HepG2 (cell line): Measurements from ENCODE around the gene CGNL1. TPM values are rescaled to one million over a fixed set of nuclear protein-coding genes. Genes with fewer than 3 reads are reported as not detected.

Experiments
- ATAC-seq: fragments of 200-7000 bp; cut with Tn5 transposase; 3 replicates; pipeline ENCODE4 v1.9.1; 2020; ENCODE audit warnings: mild to moderate bottlenecking, moderate library complexity
- BruUV-seq: library from RNA; stranded (reverse); fragments of 400-500 nt; replicated peaks from 2 replicates; lab custom pipeline; 2021; lab: Mats Ljungman, UMichigan
- CTCF ChIA-PET: fragments of 300-600 bp; formaldehyde crosslinking; extraction: SDS; loops from one replicate; lab custom pipeline; 2021; ENCODE audit warnings: low total read pairs, inconsistent platforms, low intra/inter-chr PET ratio; lab: Yijun Ruan, JAX
- POLR2A ChIA-PET: fragments of 350-600 bp; sonication (Branson Sonifier 250); formaldehyde crosslinking; loops from one replicate; lab custom pipeline; 2020; ENCODE audit warnings: antibody characterized with exemption, inconsistent platforms; lab: Yijun Ruan, JAX
- DNase-seq: peaks from one replicate; pipeline ENCODE4 v3.0.0-alpha.2; 2015; ENCODE audit warnings: low spot score
- FAIRE-seq: peaks from 3 replicates; lab custom pipeline; 2011; peaks lifted over from hg19 to GRCh38; lab: Jason Lieb, UNC
- H2AFZ ChIP-seq: one replicate; pipeline ENCODE4 v1.6.1; 2011; ENCODE audit warnings: low read length, inconsistent platforms
- H3K27ac ChIP-seq: fragments of 300-600 bp; 3 replicates; pipeline ENCODE4 v1.8.0; 2011; ENCODE audit warnings: mixed run types, mild to moderate bottlenecking, mixed read lengths, low read length, inconsistent platforms; ENCODE audit not compliant: insufficient read depth; ENCODE audit errors: extremely low read length
- H3K27me3 ChIP-seq, 2 experiments: fragments of 200-600 bp in 1 of 2; 2 replicates in 1 of 2; 3 replicates in 1 of 2; pipeline versions ENCODE4 v1.6.0 to v1.8.0; 2011; ENCODE audit warnings: low read length in 2 of 2, mild to moderate bottlenecking in 2 of 2, moderate library complexity in 2 of 2, inconsistent platforms in 1 of 2; ENCODE audit not compliant: insufficient read depth in 2 of 2, control insufficient read depth in 1 of 2
- H3K36me3 ChIP-seq, 2 experiments: fragments of 200-600 bp in 1 of 2; replicated peaks in 1 of 2; 2 replicates in 1 of 2; 3 replicates in 1 of 2; pipeline versions ENCODE4 v1.5.1 to v1.8.0; 2011; ENCODE audit warnings: low read length in 2 of 2, inconsistent platforms in 1 of 2; ENCODE audit not compliant: insufficient read depth in 2 of 2, control insufficient read depth in 1 of 2
- H3K4me1 ChIP-seq: 2 replicates; pipeline ENCODE4 v1.5.1; 2012; ENCODE audit warnings: low read length, inconsistent platforms; ENCODE audit not compliant: insufficient read depth
- H3K4me2 ChIP-seq: 2 replicates; pipeline ENCODE4 v1.6.0; 2011; ENCODE audit warnings: low read depth, low read length, inconsistent platforms
- H3K4me3 ChIP-seq, 3 experiments: fragments of 200-600 bp in 1 of 3; sonication (generic), shearing (Covaris generic) in 1 of 3; replicated peaks in 1 of 3; 2 replicates each; pipeline ENCODE4 v1.5.1; 2011 to 2016; ENCODE audit warnings: low read length in 3 of 3, inconsistent platforms in 2 of 3, low read depth in 2 of 3, mild to moderate bottlenecking in 2 of 3, control low read depth in 1 of 3, mixed read lengths in 1 of 3; ENCODE audit not compliant: insufficient read depth in 1 of 3
- H3K79me2 ChIP-seq: one replicate; pipeline ENCODE4 v1.6.1; 2011; ENCODE audit warnings: low read length, inconsistent platforms; ENCODE audit not compliant: insufficient read depth
- H3K9ac ChIP-seq: 2 replicates; pipeline ENCODE4 v1.6.0; 2011; ENCODE audit warnings: mild to moderate bottlenecking, low read depth, low read length, inconsistent platforms; ENCODE audit not compliant: insufficient read depth
- H3K9me3 ChIP-seq: 2 replicates; pipeline ENCODE4 v1.5.1; 2012; ENCODE audit warnings: mild to moderate bottlenecking, low read length
- H4K20me1 ChIP-seq: 2 replicates; pipeline ENCODE4 v1.6.0; 2011; ENCODE audit warnings: inconsistent platforms, mild to moderate bottlenecking, low read length, moderate library complexity; ENCODE audit not compliant: insufficient read depth
- CTCF ChIP-seq: sonication (generic); formaldehyde crosslinking; IDR thresholded peaks from 2 replicates; pipeline ENCODE4 v1.5.0; 2020; ENCODE audit warnings: mild to moderate bottlenecking, missing genetic modification reagents, moderate library complexity
- FLYWCH1 ChIP-seq: sonication (generic); formaldehyde crosslinking; IDR thresholded peaks from 2 replicates; pipeline ENCODE4 v1.8.1; 2023; ENCODE audit warnings: mild to moderate bottlenecking, missing genetic modification reagents
- HOMEZ ChIP-seq: IDR thresholded peaks from 2 replicates; pipeline ENCODE4 v1.6.1; 2016; ENCODE audit warnings: low read depth
- SMC3 ChIP-seq: IDR thresholded peaks from 2 replicates; pipeline ENCODE4 v1.6.1; 2011; ENCODE audit warnings: low read length, improper control_type of control experiment
- ZBTB20 ChIP-seq: sonication (generic); formaldehyde crosslinking; IDR thresholded peaks from 2 replicates; pipeline ENCODE4 v1.8.1; 2023; ENCODE audit warnings: missing genetic modification reagents, low read depth, mild to moderate bottlenecking, borderline replicate concordance
- ZNF414 ChIP-seq: sonication (generic); formaldehyde crosslinking; IDR thresholded peaks from 2 replicates; pipeline ENCODE4 v1.5.0; 2020; ENCODE audit warnings: missing genetic modification reagents
- ZNF430 ChIP-seq: sonication (generic); formaldehyde crosslinking; IDR thresholded peaks from 2 replicates; pipeline ENCODE4 v1.9.0; 2021; ENCODE audit warnings: mild to moderate bottlenecking, missing genetic modification reagents
- ZNF792 ChIP-seq: IDR thresholded peaks from 2 replicates; pipeline ENCODE4 v1.6.1; 2016
- WGBS: methylation state at CpG from one replicate; pipeline ENCODE4 v1.1.6; 2017; ENCODE audit warnings: low lambda C conversion rate; 5-methylcytosine and 5-hydroxymethylcytosine counted together
- in situ Hi-C: cut with HindIII; loops from 2 replicates; pipeline ENCODE4 v1.10.0; 2017; ENCODE audit warnings: low pct_unique_long_range_greater_than_20kb; ENCODE audit not compliant: extremely low pct_ligation_motif_present
- intact Hi-C: fragments of 100-400 bp; cut with micrococcal nuclease; formaldehyde crosslinking; loops from one replicate; pipeline ENCODE4 v1.10.0; 2022; ENCODE audit not compliant: unreplicated experiment
- polyA plus RNA-seq, 8 experiments: library from polyadenylated mRNA; depleted of rRNA in 3 of 8; stranded (reverse) in 7 of 8; unstranded in 1 of 8; fragments of >200 nt; fragmentation: Illumina TruSeq in 4 of 8; extraction: Trizol in 4 of 8; gene quantifications; 2 replicates each; pipeline versions ENCODE4 v1.2.1 to v1.2.3, GENCODE V29; 2011 to 2016; ENCODE audit warnings: low read depth in 4 of 8, missing spikeins in 1 of 8, mixed read lengths in 1 of 8; ENCODE audit not compliant: insufficient read depth in 1 of 8
- total RNA-seq, 5 experiments: library from RNA; depleted of rRNA; stranded (reverse); fragments of >200 nt; fragmentation: Illumina TruSeq; extraction: Trizol; gene quantifications; 2 replicates each; pipeline ENCODE4 v1.2.3, GENCODE V29; 2016; ENCODE audit warnings: low read depth in 1 of 5
- TF ChIP-seq, protein P1 (sequence below): IDR thresholded peaks from 2 replicates; pipeline ENCODE4 v1.4.0; 2020; ENCODE audit warnings: mild to moderate bottlenecking, missing genetic modification reagents

Gene CGNL1
- total and polyA plus RNA-seq, 2 of the 13 experiments (the other 11 are each of a cell fraction or from before 2014, with no cell fraction given): 5.6 to 15.6 TPM

DNA sequence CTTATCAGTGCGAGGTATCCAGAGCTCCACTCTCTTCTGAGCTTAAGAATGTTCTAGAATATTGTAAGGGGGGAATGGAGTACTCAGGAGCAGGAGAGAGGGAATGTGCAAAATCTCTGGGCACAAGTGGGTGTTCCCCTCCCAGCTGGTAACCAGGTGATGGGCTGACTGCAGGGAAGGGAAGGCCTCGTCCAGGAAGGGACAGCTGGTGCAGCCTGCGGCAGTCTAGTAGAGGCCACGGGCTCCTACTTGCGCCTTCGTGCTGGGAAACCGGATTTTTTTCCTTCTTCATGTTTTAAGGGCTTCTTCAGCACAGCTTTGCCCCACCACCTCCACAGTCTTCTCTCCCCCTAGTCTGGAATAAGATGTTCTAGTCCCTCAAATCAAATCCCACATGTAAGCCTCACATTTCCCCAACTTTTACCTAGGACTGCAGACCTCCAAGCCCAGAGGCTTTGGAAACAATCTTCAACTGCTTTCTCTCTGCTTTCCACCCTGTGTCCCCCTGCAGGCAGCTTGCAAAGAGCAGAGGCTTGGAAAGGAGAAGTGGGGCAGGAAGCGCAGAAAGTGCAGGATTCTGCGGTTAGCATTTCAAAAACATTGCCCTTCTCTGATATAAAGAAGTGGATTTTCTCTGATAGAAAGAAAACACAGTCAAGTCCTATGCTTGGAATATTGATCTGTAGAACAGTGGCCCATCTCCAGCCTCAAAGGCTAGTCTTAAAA is 11.9 kb upstream of the CGNL1 start:
- no peaks in the 10 kb centered on the region for H3K79me2 ChIP-seq
- H2AFZ ChIP-seq: no peak overlapping the region
- ATAC-seq: peak; percentile 90
- no TSS peak for BruUV-seq
- intact Hi-C loops (no loop called here), in situ Hi-C loops (no loop called here)
- no peak for TF ChIP-seq ZNF430
- TF ChIP-seq CTCF: peak; percentile 32
- TF ChIP-seq SMC3: 0 out of 2 replicates have a peak, but pooled peaks have one; percentile 13
- 65% methylated on average over 9 of the region's 9 CpGs for WGBS
- POLR2A ChIA-PET: no interaction called here
- DNase-seq: peak; percentile 15
- H3K27ac ChIP-seq: no peak overlapping the region
- no peaks in the 10 kb centered on the region; a peak in 1 of 5 replicates for H3K27me3 ChIP-seq
- H3K36me3 ChIP-seq: no peaks in the 10 kb centered on the region
- H3K9ac ChIP-seq: no peak overlapping the region
- H3K4me3 ChIP-seq: no peak overlapping the region
- H3K4me2 ChIP-seq: peak overlapping the region; percentile 55
- no peaks in the 10 kb centered on the region for H4K20me1 ChIP-seq
- no peaks in the 10 kb centered on the region for H3K9me3 ChIP-seq
- CTCF ChIA-PET: no interaction called here
- H3K4me1 ChIP-seq: no peaks in the 10 kb centered on the region; the same call in 1 of the 2 replicates
- no peak for FAIRE-seq

- Histone ChIP-seq H3K4me1 (peaks cover 10% of the 10 kb centered on the region), H3K9ac (no peak overlapping the region), H3K4me2 (no peak overlapping the region), H3K27me3 (peaks cover 0 to 1% of the 10 kb centered on the region in 2 experiments; a peak in 1 of 5 replicates), H4K20me1 (no peaks in the 10 kb centered on the region), H3K4me3 (no peak overlapping the region), H2AFZ (no peak overlapping the region), H3K9me3 (no peaks in the 10 kb centered on the region), H3K27ac (no peak overlapping the region), H3K79me2 (no peaks in the 10 kb centered on the region), H3K36me3 (no peaks in the 10 kb centered on the region)
- intact Hi-C loops (no loop called here), in situ Hi-C loops (no loop called here)
- POLR2A ChIA-PET: no interaction called here
- CTCF ChIA-PET: no interaction called here
- DNase-seq: no peak
- 34% methylated on average over 4 of the region's 4 CpGs for WGBS
- BruUV-seq: no TSS peak
- FAIRE-seq: no peak
- ATAC-seq: no peak
- no peak for TF ChIP-seq FLYWCH1
- no peak for TF ChIP-seq ZNF792 (CRISPR knock-in tag)
- TF ChIP-seq ZNF414: no peak
- TF ChIP-seq, protein P1, sequence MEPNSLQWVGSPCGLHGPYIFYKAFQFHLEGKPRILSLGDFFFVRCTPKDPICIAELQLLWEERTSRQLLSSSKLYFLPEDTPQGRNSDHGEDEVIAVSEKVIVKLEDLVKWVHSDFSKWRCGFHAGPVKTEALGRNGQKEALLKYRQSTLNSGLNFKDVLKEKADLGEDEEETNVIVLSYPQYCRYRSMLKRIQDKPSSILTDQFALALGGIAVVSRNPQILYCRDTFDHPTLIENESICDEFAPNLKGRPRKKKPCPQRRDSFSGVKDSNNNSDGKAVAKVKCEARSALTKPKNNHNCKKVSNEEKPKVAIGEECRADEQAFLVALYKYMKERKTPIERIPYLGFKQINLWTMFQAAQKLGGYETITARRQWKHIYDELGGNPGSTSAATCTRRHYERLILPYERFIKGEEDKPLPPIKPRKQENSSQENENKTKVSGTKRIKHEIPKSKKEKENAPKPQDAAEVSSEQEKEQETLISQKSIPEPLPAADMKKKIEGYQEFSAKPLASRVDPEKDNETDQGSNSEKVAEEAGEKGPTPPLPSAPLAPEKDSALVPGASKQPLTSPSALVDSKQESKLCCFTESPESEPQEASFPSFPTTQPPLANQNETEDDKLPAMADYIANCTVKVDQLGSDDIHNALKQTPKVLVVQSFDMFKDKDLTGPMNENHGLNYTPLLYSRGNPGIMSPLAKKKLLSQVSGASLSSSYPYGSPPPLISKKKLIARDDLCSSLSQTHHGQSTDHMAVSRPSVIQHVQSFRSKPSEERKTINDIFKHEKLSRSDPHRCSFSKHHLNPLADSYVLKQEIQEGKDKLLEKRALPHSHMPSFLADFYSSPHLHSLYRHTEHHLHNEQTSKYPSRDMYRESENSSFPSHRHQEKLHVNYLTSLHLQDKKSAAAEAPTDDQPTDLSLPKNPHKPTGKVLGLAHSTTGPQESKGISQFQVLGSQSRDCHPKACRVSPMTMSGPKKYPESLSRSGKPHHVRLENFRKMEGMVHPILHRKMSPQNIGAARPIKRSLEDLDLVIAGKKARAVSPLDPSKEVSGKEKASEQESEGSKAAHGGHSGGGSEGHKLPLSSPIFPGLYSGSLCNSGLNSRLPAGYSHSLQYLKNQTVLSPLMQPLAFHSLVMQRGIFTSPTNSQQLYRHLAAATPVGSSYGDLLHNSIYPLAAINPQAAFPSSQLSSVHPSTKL (CRISPR knock-in tag): no peak
- no peak for TF ChIP-seq HOMEZ (CRISPR knock-in tag)
- TF ChIP-seq ZBTB20 (CRISPR knock-in tag): no peak
Observed at GRCh38 chr15:57367556-57367955, 8.7 kb upstream of the CGNL1 start.
